ENCODE data around the gene PDGFA. TPM values are rescaled to one million over a fixed set of nuclear protein-coding genes. Genes with fewer than 3 reads are reported as not detected.

The PDGFA gene
- total and polyA plus RNA-seq, 2 experiments from 2014 or later = 35.6 to 43.1 TPM

DNA sequence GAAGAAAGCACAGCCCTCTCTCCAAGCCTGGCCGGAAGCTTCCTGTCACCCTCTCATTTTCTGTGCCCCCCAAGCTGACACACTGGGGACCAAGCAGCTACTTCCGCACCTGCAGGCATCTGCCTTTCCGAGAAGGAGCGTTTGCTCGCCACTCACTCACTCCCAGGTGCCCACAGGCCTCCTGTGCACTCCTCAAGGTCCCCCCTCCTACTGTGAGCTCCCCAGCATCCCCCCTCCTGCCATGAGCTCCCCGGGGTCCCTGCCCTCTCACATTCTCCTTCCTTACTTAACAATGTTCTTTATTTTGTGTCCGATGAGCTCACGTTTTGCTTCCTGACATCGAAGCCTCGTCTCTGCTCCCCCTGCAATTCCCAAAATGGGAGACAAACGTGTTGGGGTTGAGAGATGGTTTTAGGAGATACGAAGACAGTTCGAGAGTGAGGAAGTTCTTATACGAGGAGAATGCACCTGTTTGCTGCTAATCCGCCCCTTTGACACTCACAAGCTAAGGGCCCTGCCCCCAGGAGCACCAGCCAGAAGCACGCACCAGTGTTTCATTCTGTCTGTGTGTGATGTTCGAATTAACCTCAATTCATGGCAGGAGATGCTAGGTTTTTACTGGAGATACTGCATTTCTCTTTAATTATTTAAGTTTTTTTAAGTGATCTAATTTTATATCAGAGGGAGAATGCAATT, 70.2 kb downstream of the PDGFA start (continued):
- TF ChIP-seq, protein P1, sequence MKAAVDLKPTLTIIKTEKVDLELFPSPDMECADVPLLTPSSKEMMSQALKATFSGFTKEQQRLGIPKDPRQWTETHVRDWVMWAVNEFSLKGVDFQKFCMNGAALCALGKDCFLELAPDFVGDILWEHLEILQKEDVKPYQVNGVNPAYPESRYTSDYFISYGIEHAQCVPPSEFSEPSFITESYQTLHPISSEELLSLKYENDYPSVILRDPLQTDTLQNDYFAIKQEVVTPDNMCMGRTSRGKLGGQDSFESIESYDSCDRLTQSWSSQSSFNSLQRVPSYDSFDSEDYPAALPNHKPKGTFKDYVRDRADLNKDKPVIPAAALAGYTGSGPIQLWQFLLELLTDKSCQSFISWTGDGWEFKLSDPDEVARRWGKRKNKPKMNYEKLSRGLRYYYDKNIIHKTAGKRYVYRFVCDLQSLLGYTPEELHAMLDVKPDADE (IDR thresholded peaks at IDR 0.05) = no peak
- TF ChIP-seq EZH2 (IDR thresholded peaks at IDR 0.05; ENCODE audit: low read depth, unreplicated experiment) (no peak), NANOG (IDR thresholded peaks at IDR 0.05; ENCODE audit: borderline replicate concordance) (no peak), CREB1 (CRISPR knock-in tag; IDR thresholded peaks at IDR 0.05; ENCODE audit: low read depth) (no peak), EZH2phosphoT487 (IDR thresholded peaks at IDR 0.05; ENCODE audit: unreplicated experiment) (no peak), ZNF331 (CRISPR knock-in tag; IDR thresholded peaks at IDR 0.05; ENCODE audit: low read depth) (no peak)
- TF ChIP-seq, protein P2, sequence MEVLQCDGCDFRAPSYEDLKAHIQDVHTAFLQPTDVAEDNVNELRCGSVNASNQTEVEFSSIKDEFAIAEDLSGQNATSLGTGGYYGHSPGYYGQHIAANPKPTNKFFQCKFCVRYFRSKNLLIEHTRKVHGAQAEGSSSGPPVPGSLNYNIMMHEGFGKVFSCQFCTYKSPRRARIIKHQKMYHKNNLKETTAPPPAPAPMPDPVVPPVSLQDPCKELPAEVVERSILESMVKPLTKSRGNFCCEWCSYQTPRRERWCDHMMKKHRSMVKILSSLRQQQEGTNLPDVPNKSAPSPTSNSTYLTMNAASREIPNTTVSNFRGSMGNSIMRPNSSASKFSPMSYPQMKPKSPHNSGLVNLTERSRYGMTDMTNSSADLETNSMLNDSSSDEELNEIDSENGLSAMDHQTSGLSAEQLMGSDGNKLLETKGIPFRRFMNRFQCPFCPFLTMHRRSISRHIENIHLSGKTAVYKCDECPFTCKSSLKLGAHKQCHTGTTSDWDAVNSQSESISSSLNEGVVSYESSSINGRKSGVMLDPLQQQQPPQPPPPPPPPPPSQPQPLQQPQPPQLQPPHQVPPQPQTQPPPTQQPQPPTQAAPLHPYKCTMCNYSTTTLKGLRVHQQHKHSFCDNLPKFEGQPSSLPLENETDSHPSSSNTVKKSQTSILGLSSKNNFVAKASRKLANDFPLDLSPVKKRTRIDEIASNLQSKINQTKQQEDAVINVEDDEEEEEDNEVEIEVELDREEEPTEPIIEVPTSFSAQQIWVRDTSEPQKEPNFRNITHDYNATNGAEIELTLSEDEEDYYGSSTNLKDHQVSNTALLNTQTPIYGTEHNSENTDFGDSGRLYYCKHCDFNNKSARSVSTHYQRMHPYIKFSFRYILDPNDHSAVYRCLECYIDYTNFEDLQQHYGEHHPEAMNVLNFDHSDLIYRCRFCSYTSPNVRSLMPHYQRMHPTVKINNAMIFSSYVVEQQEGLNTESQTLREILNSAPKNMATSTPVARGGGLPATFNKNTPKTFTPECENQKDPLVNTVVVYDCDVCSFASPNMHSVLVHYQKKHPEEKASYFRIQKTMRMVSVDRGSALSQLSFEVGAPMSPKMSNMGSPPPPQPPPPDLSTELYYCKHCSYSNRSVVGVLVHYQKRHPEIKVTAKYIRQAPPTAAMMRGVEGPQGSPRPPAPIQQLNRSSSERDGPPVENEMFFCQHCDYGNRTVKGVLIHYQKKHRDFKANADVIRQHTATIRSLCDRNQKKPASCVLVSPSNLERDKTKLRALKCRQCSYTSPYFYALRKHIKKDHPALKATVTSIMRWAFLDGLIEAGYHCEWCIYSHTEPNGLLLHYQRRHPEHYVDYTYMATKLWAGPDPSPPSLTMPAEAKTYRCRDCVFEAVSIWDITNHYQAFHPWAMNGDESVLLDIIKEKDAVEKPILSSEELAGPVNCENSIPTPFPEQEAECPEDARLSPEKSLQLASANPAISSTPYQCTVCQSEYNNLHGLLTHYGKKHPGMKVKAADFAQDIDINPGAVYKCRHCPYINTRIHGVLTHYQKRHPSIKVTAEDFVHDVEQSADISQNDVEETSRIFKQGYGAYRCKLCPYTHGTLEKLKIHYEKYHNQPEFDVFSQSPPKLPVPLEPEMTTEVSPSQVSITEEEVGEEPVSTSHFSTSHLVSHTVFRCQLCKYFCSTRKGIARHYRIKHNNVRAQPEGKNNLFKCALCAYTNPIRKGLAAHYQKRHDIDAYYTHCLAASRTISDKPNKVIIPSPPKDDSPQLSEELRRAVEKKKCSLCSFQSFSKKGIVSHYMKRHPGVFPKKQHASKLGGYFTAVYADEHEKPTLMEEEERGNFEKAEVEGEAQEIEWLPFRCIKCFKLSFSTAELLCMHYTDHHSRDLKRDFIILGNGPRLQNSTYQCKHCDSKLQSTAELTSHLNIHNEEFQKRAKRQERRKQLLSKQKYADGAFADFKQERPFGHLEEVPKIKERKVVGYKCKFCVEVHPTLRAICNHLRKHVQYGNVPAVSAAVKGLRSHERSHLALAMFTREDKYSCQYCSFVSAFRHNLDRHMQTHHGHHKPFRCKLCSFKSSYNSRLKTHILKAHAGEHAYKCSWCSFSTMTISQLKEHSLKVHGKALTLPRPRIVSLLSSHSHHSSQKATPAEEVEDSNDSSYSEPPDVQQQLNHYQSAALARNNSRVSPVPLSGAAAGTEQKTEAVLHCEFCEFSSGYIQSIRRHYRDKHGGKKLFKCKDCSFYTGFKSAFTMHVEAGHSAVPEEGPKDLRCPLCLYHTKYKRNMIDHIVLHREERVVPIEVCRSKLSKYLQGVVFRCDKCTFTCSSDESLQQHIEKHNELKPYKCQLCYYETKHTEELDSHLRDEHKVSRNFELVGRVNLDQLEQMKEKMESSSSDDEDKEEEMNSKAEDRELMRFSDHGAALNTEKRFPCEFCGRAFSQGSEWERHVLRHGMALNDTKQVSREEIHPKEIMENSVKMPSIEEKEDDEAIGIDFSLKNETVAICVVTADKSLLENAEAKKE (CRISPR knock-in tag; IDR thresholded peaks at IDR 0.05) = no peak

DNA sequence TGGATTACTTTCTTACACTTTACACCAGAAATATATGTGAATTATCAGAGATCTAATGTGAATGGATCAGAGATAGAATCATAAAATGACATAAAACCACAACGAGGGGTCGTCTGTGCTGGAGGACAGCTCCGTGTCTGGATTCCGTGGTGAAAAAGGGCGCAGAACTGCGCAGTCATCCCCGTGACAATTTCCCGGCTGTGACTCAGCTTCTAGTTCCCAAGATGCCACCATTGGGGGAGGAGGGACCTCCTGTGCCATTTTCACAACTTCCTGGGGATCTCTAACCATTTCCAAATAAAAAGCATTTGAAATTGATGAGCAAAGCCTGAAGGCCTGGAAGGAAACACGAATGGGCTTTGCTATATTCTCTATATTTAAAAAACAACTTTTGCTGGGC, 72.1 kb downstream of the PDGFA start:
- Histone ChIP-seq H3K4me1 (ENCODE audit: insufficient read depth) (peaks cover 12% of the 10 kb centered on the region), H3K4me2 (no peak overlapping the region), H3K9me2 (ENCODE audit: insufficient read depth) (no peaks in the 10 kb centered on the region), H2AFZ (no peak overlapping the region), H4K20me1 (replicated peaks; ENCODE audit: insufficient read depth) (no peaks in the 10 kb centered on the region), H3K27ac (ENCODE audit: low read depth) (no peak overlapping the region), H3K36me3 (ENCODE audit: insufficient read depth) (no peaks in the 10 kb centered on the region), H3K79me2 (replicated peaks; ENCODE audit: insufficient read depth) (no peaks in the 10 kb centered on the region), H3F3A (replicated peaks; ENCODE audit: low read depth) (no peaks in the 10 kb centered on the region), H3K4me3 (no peak overlapping the region), H3K27me3 (ENCODE audit: insufficient read depth) (peaks cover 13% of the 10 kb centered on the region)
- DNase-seq (ENCODE audit: low spot score) = no peak
- H3K27ac Mint-ChIP-seq = no peak overlapping the region
- H3K4me3 Mint-ChIP-seq = no peak overlapping the region
- H3K4me1 Mint-ChIP-seq = peaks cover 20% of the 10 kb centered on the region
- peaks cover 15% of the 10 kb centered on the region for H3K27me3 Mint-ChIP-seq (ENCODE audit: insufficient read depth, low read depth, poor library complexity)
- no peak for ATAC-seq
- peaks cover 3% of the 10 kb centered on the region; the same call in 1 of the 3 replicates for H3K9me3 Mint-ChIP-seq
- no peaks in the 10 kb centered on the region for H3K36me3 Mint-ChIP-seq (ENCODE audit: low read depth)
- TF ChIP-seq ZNF331 (CRISPR knock-in tag; IDR thresholded peaks at IDR 0.05; ENCODE audit: low read depth) (no peak), NANOG (IDR thresholded peaks at IDR 0.05; ENCODE audit: borderline replicate concordance) (no peak), CREB1 (CRISPR knock-in tag; IDR thresholded peaks at IDR 0.05; ENCODE audit: low read depth) (no peak)
- TF ChIP-seq, protein P3, sequence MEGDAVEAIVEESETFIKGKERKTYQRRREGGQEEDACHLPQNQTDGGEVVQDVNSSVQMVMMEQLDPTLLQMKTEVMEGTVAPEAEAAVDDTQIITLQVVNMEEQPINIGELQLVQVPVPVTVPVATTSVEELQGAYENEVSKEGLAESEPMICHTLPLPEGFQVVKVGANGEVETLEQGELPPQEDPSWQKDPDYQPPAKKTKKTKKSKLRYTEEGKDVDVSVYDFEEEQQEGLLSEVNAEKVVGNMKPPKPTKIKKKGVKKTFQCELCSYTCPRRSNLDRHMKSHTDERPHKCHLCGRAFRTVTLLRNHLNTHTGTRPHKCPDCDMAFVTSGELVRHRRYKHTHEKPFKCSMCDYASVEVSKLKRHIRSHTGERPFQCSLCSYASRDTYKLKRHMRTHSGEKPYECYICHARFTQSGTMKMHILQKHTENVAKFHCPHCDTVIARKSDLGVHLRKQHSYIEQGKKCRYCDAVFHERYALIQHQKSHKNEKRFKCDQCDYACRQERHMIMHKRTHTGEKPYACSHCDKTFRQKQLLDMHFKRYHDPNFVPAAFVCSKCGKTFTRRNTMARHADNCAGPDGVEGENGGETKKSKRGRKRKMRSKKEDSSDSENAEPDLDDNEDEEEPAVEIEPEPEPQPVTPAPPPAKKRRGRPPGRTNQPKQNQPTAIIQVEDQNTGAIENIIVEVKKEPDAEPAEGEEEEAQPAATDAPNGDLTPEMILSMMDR (conservative IDR thresholded peaks at IDR 0.05; ENCODE audit: low read depth in 2 of 2) = no peak

All from GM23338 (cell line).